ENCODE measurements around the gene UTS2R.
"Not testable (repeated sequence)": the region's sequence is repeated elsewhere in the genome, so short reads cannot be mapped to it uniquely, and the experiment has no call there.

The UTS2R gene

GRCh38 chr17:82334204-82334621, 37.4 kb upstream of the UTS2R start:
- no peak for DNase-seq (ENCODE audit: low spot score)

- no peak for DNase-seq (ENCODE audit: low spot score)
These were observed 36.8 kb upstream of the UTS2R start for GRCh38 chr17:82334622-82335394.

DNA sequence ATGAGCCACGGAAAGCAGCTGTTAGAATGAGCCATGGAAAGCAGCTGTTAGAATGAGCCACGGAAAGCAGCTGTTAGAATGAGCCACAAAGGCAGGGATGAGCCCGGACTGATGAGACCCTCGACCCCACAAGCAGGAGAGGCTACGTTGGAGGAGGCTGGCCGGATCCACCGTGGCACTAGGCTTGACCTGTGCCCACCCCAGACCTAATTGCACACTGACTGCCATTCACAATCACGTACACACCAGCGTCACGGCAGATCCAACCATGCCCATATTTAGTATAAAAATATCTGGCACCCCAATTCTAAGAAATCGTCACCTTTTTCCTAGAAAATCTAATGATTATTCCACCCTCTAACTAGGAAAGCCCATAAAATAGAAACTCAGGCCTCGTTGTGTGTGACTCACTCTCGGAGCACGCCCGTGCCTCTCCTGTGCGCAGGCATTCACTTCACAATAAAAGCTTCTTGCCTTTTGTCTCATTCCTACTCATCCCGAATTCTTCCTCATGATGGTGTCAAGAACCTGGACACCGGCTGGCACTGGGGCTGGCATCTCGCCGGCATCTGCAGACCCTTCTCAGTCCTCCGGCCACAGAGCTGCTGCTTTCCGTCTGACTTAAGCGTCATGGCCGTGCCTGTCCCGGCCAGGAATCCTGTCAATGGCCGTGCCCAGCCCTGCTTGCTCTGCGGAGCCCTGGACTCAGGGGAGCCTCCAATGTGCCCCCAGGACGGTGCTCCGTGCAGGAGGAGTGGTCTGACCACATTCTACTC, 32.5 kb upstream of the UTS2R start:
- peak; percentile 91 for DNase-seq (ENCODE audit: low spot score)

DNA sequence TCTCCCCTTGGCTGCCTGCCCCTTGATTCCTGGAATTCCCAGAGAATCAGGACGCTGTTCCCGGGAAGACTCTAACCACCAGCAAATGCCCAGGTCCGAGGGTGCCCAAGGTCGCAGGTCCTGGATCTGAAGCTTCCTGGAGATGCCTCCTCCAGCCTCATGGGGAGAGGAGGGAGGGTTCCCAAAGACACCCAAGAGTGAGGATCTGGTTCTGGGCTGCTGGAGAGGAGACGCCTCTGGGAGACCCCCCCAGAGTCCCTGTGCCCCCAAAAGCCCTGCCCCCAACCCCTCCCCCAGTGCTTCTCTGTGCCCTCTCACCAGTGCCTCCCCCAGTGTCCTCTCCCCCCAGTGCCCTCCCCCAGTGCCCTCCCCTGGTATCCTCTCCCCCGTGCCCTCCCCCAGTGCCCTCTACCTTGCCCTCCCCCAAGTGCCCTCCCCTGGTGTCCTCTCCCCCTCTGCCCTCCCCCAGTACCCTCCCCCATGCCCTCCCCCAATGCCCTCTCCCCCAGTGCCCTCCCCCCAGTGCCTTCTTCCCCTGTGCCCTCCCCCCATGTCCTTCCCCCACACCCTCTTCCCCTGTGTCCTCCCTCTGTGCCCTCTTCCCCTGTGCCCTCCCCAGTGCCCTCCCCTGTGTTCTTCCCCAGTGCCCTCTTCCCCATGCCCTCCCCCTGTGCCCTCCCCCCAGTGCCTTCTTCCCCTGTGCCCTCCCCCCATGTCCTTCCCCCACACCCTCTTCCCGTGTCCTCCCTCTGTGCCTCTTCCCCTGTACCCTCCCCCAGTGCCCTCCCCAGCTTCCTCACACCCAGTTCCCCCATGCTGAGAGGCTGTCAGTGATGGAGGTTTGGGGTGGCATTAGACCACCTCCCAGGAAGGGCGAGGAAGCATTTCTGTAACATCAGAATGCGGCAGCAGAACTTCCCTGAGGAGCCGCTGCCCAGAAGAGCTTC, 31.7 kb upstream of the UTS2R start:
- DNase-seq (ENCODE audit: low spot score), result peak; percentile 45

GRCh38 chr17:82342361-82343079, 29.0 kb upstream of the UTS2R start:
- no peak for DNase-seq (ENCODE audit: low spot score)

- no peak for DNase-seq (ENCODE audit: low spot score)
These were observed 28.0 kb upstream of the UTS2R start for GRCh38 chr17:82343560-82343959.

- DNase-seq (ENCODE audit: low spot score), result no peak
These were observed 27.2 kb upstream of the UTS2R start for GRCh38 chr17:82344175-82344907.

- no peak for DNase-seq (ENCODE audit: low spot score)
These were observed 26.2 kb upstream of the UTS2R start for GRCh38 chr17:82345151-82345976.

- no peak for DNase-seq (ENCODE audit: low spot score)
These were observed 24.9 kb upstream of the UTS2R start for GRCh38 chr17:82346342-82347300.

- DNase-seq (ENCODE audit: low spot score), result not testable (repeated sequence)
These were observed 23.6 kb upstream of the UTS2R start for GRCh38 chr17:82347994-82348393.

GRCh38 chr17:82348434-82348833, 23.1 kb upstream of the UTS2R start:
- DNase-seq (ENCODE audit: low spot score), result no peak

DNA sequence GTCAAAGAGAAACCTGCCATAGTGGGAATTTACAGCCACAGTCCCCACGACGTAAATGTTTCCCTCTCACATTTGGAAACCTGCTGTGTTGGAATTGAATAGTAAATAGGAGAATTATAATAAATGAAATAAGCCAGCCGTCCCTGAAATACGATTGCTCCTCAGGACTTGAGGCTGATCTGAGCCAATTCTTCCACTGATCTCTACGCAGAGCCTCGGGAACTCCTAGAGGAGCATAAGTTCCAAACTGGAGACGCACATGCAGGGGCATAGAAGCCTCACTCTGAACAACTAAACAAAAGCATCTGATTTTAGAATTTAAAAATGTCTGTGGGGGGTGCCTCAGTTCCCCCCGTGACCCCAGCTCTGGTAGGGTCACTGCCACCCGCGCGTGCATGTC, 22.7 kb upstream of the UTS2R start:
- no peak for DNase-seq (ENCODE audit: low spot score)

- no peak for DNase-seq (ENCODE audit: low spot score)
These were observed 22.3 kb upstream of the UTS2R start for GRCh38 chr17:82349287-82349701.

DNA sequence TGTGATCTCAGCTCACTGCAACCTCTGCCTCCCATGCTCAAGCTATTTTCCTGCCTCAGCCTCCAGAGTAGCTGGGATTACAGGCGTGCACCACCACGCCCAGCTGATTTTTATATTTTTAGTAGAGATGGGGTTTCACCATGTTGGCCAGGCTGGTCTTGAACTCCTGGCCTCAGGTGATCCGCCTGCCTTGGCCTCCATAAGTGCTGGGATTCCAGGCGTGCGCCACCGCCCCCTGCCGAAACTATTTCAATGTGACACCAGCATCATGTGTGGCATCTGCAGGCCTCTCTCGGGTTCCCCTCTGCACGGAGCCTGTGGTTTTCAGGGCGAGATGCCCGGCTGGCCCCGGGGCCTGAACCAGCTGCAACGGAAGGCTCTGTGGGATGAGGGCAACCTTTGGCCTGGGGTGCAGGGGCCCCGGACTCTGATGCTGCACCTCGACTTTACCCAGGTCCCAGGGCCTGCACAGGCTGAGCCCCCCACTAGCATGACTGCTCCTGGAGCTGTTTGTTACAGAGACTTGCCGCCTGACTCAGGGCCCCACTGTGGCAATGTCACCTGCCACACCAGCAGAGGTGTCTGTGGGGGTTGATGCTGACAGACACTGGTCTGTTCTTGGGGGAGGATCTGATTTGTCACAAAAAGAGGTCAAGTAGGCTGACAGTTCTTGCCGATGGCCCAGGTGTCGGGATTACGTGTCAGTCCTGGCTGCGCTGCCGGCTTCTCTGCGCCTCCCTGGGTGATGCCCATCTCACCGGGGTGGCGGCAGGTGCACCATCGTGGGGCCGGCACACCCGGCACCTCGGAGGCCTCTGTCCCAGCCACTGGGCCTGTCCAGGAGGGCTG, 21.2 kb upstream of the UTS2R start:
- DNase-seq (ENCODE audit: low spot score), result no peak

- no peak for DNase-seq (ENCODE audit: low spot score)
These were observed 20.3 kb upstream of the UTS2R start for GRCh38 chr17:82351254-82351712.

- DNase-seq (ENCODE audit: low spot score), result peak; percentile 81
These were observed 19.7 kb upstream of the UTS2R start for GRCh38 chr17:82351713-82352488.

DNA sequence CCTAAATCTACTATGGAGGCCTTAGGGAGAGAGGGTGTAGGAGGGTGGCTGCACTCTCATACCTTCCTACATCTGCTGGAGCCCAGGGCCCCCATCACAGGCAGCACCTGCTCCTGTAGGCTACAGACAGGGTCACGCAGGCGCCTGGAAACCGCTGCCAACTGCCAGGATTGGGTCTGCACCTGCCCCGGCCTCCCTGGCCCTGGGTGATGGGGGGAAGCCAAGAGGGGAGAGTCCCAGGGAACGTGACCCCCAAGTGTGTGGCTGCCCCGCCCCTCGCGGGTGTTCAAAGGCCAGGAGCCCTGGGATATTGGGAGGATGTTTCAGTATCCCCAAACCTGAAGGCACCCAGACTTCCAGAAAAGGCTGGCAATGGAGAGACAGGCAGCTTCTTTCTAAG, 18.1 kb upstream of the UTS2R start:
- no peak for DNase-seq (ENCODE audit: low spot score)

Data from RKO (cell line).